ENCODE data around the gene GET4.
"Not testable (repeated sequence)": the region's sequence is repeated elsewhere in the genome, so short reads cannot be mapped to it uniquely, and the experiment has no call there.

The GET4 gene

DNA sequence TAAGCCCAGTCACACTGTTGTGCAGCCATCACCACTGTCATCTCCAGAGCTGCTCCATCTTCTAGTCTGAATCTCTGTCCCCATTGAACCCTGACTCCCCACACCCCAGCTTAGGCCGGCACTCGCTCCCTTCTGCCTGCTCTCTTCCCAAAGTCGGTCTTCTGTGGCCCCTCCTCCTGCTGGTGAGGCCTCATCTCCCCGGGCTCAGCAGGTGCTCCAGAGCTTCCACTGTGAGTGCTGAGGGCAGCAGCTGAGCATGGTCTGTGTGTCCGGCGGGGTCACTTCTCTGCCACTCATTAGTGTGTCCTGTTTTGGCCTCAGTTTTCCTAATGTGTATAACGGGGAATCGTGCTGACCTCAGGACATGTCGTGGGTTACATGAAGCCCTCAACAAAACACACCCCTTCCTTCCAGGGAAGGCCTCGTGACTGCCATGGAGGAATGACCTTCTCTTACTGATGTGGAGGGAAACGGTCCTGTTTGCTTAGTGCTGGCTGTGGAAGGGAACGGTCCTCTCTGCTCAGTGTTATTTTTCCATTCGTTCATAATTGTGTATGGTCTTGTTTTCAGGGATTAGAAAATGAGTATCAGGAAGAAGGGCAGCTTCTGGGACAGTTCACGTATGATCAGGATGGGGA lies 4.3 kb upstream of the GET4 start:
- Mint-ChIP-seq H3K27me3 (no peaks in the 10 kb centered on the region), H3K9me3 (no peaks in the 10 kb centered on the region), H3K27ac (peak overlapping the region; percentile 0), H3K4me3 (no peak overlapping the region), H3K4me1 (ENCODE audit: low read depth) (peaks cover 10% of the 10 kb centered on the region), H3K36me3 (ENCODE audit: low read depth) (peaks cover 70% of the 10 kb centered on the region)
- intact Hi-C loops (cut with micrococcal nuclease): loop anchor here (10.0 kb wide), 1 partner anchor 57 kb away; no protein-coding TSS in a partner anchor

DNA sequence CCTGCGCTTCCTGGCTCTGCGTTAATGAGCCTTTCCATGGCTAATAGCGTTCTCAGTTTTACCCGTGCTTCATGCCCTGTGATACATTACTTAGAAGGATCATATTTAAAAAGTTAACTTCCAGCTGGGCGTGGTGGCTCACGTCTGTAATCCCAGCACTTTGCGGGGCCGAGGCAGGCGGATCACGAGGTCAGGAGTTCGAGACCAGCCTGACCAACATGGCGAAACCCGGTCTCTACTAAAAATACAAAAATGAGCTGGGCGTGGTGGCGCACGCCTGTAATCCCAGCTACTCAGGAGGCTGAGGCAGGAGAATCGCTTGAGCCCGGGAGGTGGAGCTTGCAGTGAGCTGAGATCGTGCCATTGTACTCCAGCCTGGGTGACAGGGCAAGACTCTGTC lies 3.7 kb upstream of the GET4 start:
- H3K27ac Mint-ChIP-seq, H3K4me3 Mint-ChIP-seq, H3K27me3 Mint-ChIP-seq, H3K9me3 Mint-ChIP-seq: not testable (repeated sequence)
- intact Hi-C loops (cut with micrococcal nuclease): loop anchor here (1.0 to 10.0 kb wide), 2 partner anchors 58 to 86 kb away; no protein-coding TSS in a partner anchor
- H3K4me1 Mint-ChIP-seq (ENCODE audit: low read depth): peaks cover 16% of the 10 kb centered on the region
- peaks cover 70% of the 10 kb centered on the region for H3K36me3 Mint-ChIP-seq (ENCODE audit: low read depth)

DNA sequence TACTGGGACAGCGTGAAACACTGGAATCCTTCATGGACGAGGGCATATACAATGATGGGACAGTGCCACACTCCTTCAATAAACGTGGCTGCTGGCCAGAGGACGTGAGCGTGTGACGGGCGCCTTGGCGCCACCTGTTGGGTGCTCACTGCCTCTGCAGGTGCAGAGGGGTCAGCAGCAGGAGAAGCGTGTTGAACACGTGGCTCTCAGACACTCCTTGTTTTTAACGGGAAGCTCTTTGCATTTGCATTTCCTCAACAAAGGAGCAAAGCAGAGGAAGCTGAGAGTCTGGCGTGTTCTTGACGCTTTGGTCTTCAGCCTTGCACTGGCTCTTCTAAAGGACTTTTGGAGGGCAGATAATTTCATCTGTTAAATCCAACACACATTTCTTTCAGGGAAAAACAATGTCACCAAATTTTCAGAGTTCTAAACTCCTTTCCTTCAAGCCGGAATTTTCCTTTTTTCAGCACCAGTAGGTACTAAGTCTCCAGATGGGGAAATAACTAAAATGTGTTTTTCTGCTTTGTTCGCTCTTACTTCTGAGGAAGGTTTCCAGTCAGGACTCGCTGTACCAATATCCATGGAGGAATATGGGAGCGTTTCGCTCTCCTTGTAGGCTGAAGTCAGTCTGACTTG lies 2.9 kb upstream of the GET4 start:
- no peaks in the 10 kb centered on the region for H3K27me3 Mint-ChIP-seq
- H3K9me3 Mint-ChIP-seq: no peaks in the 10 kb centered on the region
- H3K27ac Mint-ChIP-seq: peak overlapping the region; percentile 50
- intact Hi-C loops (cut with micrococcal nuclease): loop anchor here (1.0 to 10.0 kb wide), 2 partner anchors 59 to 87 kb away; no protein-coding TSS in a partner anchor
- H3K4me1 Mint-ChIP-seq (ENCODE audit: low read depth): peaks cover 23% of the 10 kb centered on the region
- H3K4me3 Mint-ChIP-seq: no peak overlapping the region
- H3K36me3 Mint-ChIP-seq (ENCODE audit: low read depth): peaks cover 62% of the 10 kb centered on the region

DNA sequence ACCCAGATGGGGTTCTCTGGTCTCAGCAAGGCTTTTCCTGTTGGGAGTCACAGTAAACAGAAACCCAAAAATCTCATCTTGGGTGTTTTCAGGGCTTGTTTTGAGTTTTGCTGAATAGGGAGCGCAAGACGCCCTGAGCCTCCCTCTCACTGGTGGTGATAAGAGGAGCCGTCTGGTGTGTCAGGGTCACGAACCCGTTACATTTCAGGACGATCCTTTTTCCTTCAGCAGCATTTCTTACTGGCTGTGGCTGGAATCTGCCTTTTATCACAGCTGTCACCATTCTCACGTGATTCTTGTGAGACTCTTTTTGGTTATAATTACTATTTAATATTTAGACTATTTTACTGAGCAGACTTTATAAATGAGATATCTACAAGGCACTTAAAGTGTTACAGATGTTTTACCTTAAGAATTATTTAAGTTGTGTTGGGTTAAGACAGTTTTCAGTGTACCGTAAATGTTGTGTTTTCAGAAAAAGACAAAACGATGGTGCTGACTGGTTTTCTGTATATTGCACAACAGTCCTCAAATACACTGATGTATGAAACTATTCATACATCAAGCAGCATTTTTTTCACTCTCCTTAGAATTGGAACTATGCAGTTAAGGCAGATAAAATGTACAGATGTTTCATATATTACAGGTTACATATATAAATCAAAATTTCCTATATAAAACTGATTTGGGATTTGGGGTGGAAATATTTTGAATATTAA lies 2.2 kb upstream of the GET4 start:
- no peaks in the 10 kb centered on the region for H3K27me3 Mint-ChIP-seq
- H3K36me3 Mint-ChIP-seq (ENCODE audit: low read depth): peaks cover 64% of the 10 kb centered on the region
- no peaks in the 10 kb centered on the region for H3K9me3 Mint-ChIP-seq
- intact Hi-C loops (cut with micrococcal nuclease): loop anchor here (10.0 kb wide), 1 partner anchor 59 kb away; no protein-coding TSS in a partner anchor
- no peak overlapping the region for H3K4me3 Mint-ChIP-seq
- H3K4me1 Mint-ChIP-seq (ENCODE audit: low read depth): peaks cover 27% of the 10 kb centered on the region
- H3K27ac Mint-ChIP-seq: peak overlapping the region; percentile 50

DNA sequence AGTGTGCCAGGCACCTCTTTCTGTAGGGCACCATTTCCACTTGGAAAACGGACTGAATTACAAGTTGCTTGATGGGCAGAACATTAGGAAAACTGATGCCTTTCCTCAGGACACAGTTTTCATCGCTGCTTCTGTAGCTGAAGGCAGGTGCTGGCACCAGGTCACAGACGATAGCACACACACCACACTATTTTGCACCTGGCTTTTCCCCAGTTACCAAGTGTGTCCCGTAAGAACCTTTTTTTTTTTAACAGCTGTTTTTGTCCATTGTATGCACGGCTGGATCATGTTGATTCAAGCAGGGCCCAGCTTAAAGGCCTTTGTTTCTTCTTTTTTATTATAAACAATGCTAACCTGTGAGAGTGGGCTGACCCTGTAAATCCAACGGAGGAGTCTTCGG lies 1.3 kb upstream of the GET4 start:
- Mint-ChIP-seq H3K9me3 (no peaks in the 10 kb centered on the region), H3K27me3 (no peaks in the 10 kb centered on the region), H3K27ac (peak overlapping the region; percentile 15), H3K4me3 (no peak overlapping the region), H3K36me3 (ENCODE audit: low read depth) (peaks cover 63% of the 10 kb centered on the region), H3K4me1 (ENCODE audit: low read depth) (peaks cover 30% of the 10 kb centered on the region)
- intact Hi-C loops (cut with micrococcal nuclease): loop anchor here (10.0 kb wide), 1 partner anchor 60 kb away; no protein-coding TSS in a partner anchor

DNA sequence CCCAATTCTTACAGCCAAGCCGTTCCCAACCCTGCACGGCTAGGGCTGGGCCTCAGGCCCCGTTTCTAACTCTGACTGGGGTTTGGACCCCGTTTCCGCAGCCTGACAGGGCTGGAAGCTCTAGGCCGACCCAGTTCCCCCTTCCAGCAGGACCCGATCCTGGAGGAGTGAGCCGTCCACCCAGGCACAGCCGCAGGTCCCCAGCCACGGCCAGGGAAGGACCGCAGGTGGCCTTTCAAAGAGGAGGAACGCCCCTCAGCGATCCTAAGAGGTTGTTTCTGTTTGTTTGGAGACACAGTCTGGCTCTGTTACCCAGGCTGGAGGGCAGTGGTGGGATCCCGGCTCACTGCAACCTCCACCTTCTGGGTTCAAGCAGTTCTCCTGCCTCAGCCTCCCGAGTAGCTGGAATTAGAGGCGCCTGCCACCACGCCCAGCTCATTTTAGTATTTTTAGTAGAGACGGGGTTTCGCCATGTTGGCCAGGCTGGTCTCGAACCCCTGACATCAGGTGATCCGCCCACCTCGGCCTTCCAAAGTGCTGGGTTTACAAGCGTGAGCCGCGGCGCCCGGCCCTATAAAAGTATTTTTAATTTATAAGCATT lies 778 bp upstream of the GET4 start:
- H3K4me1 Mint-ChIP-seq (ENCODE audit: low read depth): peaks cover 33% of the 10 kb centered on the region
- intact Hi-C loops (cut with micrococcal nuclease): loop anchor here (2.0 to 10.0 kb wide), 2 partner anchors 25 to 61 kb away; no protein-coding TSS in a partner anchor
- H3K36me3 Mint-ChIP-seq (ENCODE audit: low read depth): peaks cover 58% of the 10 kb centered on the region
- H3K27ac Mint-ChIP-seq: peak overlapping the region; percentile 15
- no peak overlapping the region for H3K4me3 Mint-ChIP-seq
- no peaks in the 10 kb centered on the region for H3K9me3 Mint-ChIP-seq
- H3K27me3 Mint-ChIP-seq: no peaks in the 10 kb centered on the region

DNA sequence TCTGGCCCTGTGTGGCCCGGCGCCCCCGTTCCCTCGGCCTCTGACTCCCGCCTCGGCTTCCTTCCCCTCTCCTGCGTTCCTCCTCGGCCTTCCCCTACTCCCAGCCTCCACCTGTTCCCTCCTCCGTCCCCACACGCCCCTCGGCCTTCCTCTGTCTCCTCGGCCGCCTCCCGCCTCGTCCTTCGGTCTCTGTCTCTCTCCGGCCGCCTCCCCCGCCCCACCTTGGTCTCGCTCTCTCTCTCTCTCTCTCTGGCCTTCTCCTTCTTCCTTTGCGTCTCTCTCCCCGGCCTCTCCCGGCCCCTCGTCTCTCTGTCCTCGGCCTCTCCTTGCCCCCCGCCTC lies 588 bp downstream of the GET4 start:
- Mint-ChIP-seq H3K27me3 (no peaks in the 10 kb centered on the region), H3K27ac (peak overlapping the region; percentile 99), H3K4me3 (peak overlapping the region; percentile 100), H3K9me3 (peaks cover 4% of the 10 kb centered on the region), H3K36me3 (ENCODE audit: low read depth) (peaks cover 48% of the 10 kb centered on the region), H3K4me1 (ENCODE audit: low read depth) (peaks cover 37% of the 10 kb centered on the region)
- intact Hi-C loops (cut with micrococcal nuclease): loop anchor here (2.0 to 10.0 kb wide), 2 partner anchors 24 to 62 kb away; no protein-coding TSS in a partner anchor

DNA sequence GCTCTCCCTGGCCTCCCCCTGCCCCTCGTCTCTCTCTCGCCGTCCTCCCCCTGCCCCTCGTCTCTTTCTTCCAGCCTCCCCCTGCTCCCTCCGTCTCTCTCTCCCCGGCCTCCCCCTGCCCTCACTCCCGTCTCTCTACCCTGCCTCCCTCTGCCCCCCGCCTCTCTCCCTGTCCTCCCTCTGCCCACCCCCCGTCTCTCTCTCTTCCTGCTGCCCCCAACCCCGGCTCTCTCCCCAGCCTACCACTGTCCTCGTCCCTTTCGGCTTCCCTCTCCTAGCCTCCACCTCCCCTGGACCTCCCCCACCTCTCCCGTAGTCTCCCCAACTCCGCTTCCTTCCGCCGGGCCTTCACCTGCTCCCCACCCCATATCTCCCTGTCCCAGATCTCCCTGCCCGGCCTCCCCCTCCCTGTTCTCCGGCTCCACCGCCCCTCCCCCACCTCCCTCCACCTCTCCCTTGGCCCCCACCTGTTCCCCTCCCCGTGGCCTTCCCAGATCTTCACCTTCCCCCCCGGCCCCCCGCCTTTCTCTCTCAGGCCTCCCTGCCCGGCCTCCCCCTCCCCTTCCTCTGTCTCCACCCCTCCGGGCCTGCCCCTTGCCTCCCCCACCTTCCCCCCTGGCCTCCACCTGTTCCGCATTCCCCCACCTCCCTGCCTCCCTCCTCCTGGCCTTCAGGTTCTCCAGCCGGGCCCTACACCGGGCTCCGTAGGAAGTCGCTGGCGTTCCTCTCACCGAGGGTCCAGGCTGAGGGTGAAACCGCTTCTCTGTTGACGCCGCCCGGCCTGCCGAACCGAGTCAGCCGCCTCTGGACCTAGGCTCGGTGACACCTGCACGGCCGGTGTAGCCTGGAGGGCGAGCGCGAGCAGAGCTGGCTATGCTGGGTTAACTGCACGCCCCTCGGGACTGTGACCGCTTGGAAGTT lies 1.2 kb downstream of the GET4 start:
- H3K27ac Mint-ChIP-seq: peak overlapping the region; percentile 99
- H3K36me3 Mint-ChIP-seq (ENCODE audit: low read depth): peaks cover 48% of the 10 kb centered on the region
- no peaks in the 10 kb centered on the region for H3K27me3 Mint-ChIP-seq
- intact Hi-C loops (cut with micrococcal nuclease): loop anchor here (2.0 to 10.0 kb wide), 2 partner anchors 23 to 63 kb away; no protein-coding TSS in a partner anchor
- peaks cover 8% of the 10 kb centered on the region for H3K9me3 Mint-ChIP-seq
- peak overlapping the region; percentile 100 for H3K4me3 Mint-ChIP-seq
- peaks cover 39% of the 10 kb centered on the region for H3K4me1 Mint-ChIP-seq (ENCODE audit: low read depth)

DNA sequence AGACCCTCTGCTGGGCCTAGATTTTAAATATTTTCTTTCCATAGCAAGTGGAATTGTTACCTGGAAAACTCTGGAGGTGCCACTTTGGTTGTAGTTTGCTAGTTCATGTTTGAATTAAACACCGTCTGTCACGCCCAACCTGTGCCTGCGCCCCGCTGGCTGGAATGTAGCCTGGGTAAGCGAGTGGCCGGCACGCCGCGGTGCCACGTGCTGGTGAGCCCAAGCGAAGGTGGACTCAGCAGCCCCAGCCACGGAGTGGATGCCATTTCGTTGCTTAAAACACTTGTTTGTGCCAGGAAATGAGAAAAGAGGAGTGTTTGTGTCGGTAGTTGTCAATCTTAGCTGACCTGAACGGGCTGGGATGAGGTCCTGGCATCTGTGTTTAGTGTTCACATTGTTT lies 2.7 kb downstream of the GET4 start:
- Mint-ChIP-seq H3K4me3 (no peak overlapping the region), H3K27me3 (no peaks in the 10 kb centered on the region), H3K4me1 (ENCODE audit: low read depth) (peaks cover 48% of the 10 kb centered on the region), H3K9me3 (peaks cover 8% of the 10 kb centered on the region), H3K27ac (no peak overlapping the region), H3K36me3 (ENCODE audit: low read depth) (peaks cover 48% of the 10 kb centered on the region)
- intact Hi-C loops (cut with micrococcal nuclease): loop anchor here (10.0 kb wide), 1 partner anchor 64 kb away; no protein-coding TSS in a partner anchor

DNA sequence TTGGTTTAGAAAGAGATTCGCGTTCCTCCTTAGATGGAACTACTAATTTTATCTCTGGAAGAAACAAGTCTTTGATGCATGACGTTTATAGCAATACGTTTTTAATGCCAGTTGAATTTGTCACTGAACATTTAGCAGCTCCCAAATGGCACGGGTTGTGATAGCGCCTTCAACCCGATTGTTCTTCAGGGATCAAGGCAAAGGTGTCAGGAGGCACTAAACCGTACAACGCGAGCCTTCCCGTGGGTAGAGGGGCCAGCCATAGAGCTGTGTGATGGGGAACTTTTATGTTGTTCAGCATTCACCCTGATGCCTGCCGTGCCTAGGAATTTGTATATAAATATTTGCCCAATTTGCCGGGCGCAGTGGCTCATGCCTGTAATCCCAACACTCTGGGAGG lies 3.4 kb downstream of the GET4 start:
- Mint-ChIP-seq H3K9me3 (peaks cover 8% of the 10 kb centered on the region), H3K27ac (no peak overlapping the region), H3K27me3 (no peaks in the 10 kb centered on the region), H3K4me1 (ENCODE audit: low read depth) (peaks cover 48% of the 10 kb centered on the region), H3K4me3 (no peak overlapping the region), H3K36me3 (ENCODE audit: low read depth) (peaks cover 54% of the 10 kb centered on the region)
- intact Hi-C loops (cut with micrococcal nuclease): loop anchor here (10.0 kb wide), 1 partner anchor 65 kb away; no protein-coding TSS in a partner anchor

DNA sequence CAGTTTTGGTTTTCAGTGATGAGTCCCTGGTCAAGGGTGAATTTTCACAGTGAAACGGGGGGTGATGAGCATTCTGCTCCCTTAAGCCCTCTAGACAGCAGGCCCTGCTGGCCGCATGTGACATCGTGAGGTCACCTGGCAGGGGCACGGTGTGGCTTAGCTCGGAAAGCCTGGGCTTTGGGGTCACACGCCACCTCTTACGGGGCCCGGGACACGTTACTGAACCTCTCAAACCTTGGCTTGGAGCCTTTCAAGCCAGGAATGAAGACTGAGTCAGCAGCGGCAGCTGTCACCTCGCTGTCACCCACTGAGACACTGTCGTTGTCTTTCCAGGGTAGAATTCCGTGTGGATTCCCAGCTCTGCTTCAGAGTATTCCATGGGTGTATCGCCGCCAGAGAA lies 4.1 kb downstream of the GET4 start:
- H3K4me3 Mint-ChIP-seq: no peak overlapping the region
- peaks cover 50% of the 10 kb centered on the region for H3K4me1 Mint-ChIP-seq (ENCODE audit: low read depth)
- H3K9me3 Mint-ChIP-seq: peaks cover 8% of the 10 kb centered on the region
- no peak overlapping the region for H3K27ac Mint-ChIP-seq
- H3K27me3 Mint-ChIP-seq: no peaks in the 10 kb centered on the region
- peaks cover 57% of the 10 kb centered on the region for H3K36me3 Mint-ChIP-seq (ENCODE audit: low read depth)
- intact Hi-C loops (cut with micrococcal nuclease): no loop called here

DNA sequence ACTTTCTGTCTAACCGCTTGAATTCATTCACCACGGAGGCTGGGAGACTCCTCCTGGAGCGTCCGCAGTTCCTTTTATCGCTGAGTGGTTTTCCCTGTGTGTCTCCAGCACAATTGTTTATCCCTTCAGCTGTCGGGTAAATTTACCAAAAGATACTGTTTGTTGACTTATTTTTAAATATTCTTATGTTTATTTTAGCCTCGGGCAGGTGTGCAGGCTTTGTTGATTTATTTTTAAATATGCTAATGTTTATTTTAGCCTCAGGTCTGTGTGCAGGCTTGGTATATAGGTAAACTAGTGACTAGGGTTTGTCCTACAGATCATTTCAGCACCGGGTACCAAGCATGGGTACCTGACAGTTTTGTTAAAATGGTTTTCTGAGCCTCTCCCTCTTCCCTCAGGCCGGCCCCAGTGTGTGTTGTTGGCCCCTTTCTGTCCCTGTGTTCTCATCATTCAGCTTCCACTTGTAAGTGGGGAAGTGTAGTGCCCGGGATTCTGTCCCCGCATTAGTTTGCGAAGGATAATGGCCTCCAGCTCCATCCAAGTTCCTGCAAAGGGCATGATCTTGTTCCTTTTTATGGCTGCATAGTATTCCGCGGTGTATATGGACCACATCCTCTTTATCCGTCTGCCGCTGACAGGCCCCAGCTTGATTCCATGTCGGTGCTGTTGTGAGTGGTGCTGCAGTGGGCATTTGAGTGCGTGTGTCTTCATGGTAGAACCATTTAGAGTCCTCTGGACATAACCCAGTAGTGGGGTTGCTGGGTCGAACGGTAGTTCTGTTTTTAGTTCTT lies 5.3 kb downstream of the GET4 start:
- H3K36me3 Mint-ChIP-seq (ENCODE audit: low read depth): peaks cover 69% of the 10 kb centered on the region
- H3K27me3 Mint-ChIP-seq: no peaks in the 10 kb centered on the region
- peaks cover 8% of the 10 kb centered on the region for H3K9me3 Mint-ChIP-seq
- no peak overlapping the region for H3K4me3 Mint-ChIP-seq
- H3K27ac Mint-ChIP-seq: no peak overlapping the region
- peaks cover 56% of the 10 kb centered on the region for H3K4me1 Mint-ChIP-seq (ENCODE audit: low read depth)
- intact Hi-C loops (cut with micrococcal nuclease): no loop called here
